Lower lobe of right lung (tissue), 2 donors: ENCODE data around the gene ADISSP. TPM values are rescaled to one million over a fixed set of nuclear protein-coding genes. Genes with fewer than 3 reads are reported as not detected.

Experiments used
- ATAC-seq, 2 donors: fragments of 200-7000 bp; cut with Tn5 transposase; one replicate each; pipeline ENCODE4 v1.9.1; 2020 to 2022; ENCODE audit warnings: mild to moderate bottlenecking in 2 of 2, moderate library complexity in 2 of 2
- DNase-seq: peaks from one replicate; pipeline ENCODE4 v3.0.0-alpha.2; 2020
- H3K27ac ChIP-seq: fragments of 200-600 bp; one replicate; pipeline ENCODE4 v1.8.0; 2022
- H3K27me3 ChIP-seq: fragments of 200-600 bp; one replicate; pipeline ENCODE4 v1.8.0; 2022; ENCODE audit warnings: low read depth
- H3K36me3 ChIP-seq: fragments of 200-600 bp; one replicate; pipeline ENCODE4 v1.8.0; 2022; ENCODE audit warnings: mild to moderate bottlenecking
- H3K4me1 ChIP-seq: fragments of 200-600 bp; one replicate; pipeline ENCODE4 v1.8.0; 2022
- H3K4me3 ChIP-seq: fragments of 200-600 bp; one replicate; pipeline ENCODE4 v1.8.0; 2022; ENCODE audit warnings: mild to moderate bottlenecking
- H3K9me3 ChIP-seq: fragments of 200-600 bp; one replicate; pipeline ENCODE4 v1.8.0; 2022
- CTCF ChIP-seq: fragments of 200-600 bp; IDR thresholded peaks from one replicate; pipeline ENCODE4 v1.8.0; 2022; ENCODE audit warnings: antibody characterized with exemption, mild to moderate bottlenecking
- intact Hi-C: fragments of 100-400 bp; cut with DNase I; formaldehyde crosslinking; loops from one replicate; pipeline ENCODE4 v1.11.0; 2022
- total RNA-seq: library from RNA; stranded (reverse); fragmentation: NEBNext Ultra II Directional; extraction: Animal tissue kit (Norgen Biotek cat#: 25700); gene quantifications from one replicate; pipeline ENCODE4 v1.2.1, GENCODE V29; 2021
- donor health status: DM: no; HTN: yes; CAD: no; lungs with severe emphysema.

ADISSP gene
- total RNA-seq, 1 donor from 2014 or later, result 33.2 TPM

- DNase-seq (no peak), ATAC-seq (peak in 1 of 2 donors; percentile 2)
- H3K9me3 ChIP-seq, result no peaks in the 10 kb centered on the region
- intact Hi-C loops, result no loop called here
- TF ChIP-seq CTCF, result no peak
- H3K27ac ChIP-seq, result no peak overlapping the region
- peaks cover 7% of the 10 kb centered on the region for H3K27me3 ChIP-seq
- peak overlapping the region; percentile 62 for H3K4me3 ChIP-seq
- H3K36me3 ChIP-seq, result no peaks in the 10 kb centered on the region
- peaks cover 30% of the 10 kb centered on the region for H3K4me1 ChIP-seq
Measured at GRCh38 chr20:3777381-3777715, 9.8 kb upstream of the ADISSP start.

GRCh38 chr20:3775457-3776108 is 8.0 kb upstream of the ADISSP start:
- Histone ChIP-seq H3K36me3 (no peaks in the 10 kb centered on the region), H3K27ac (no peak overlapping the region), H3K9me3 (no peaks in the 10 kb centered on the region), H3K27me3 (peaks cover 7% of the 10 kb centered on the region), H3K4me3 (no peak overlapping the region), H3K4me1 (peaks cover 19% of the 10 kb centered on the region)
- TF ChIP-seq CTCF, result no peak
- no peak for ATAC-seq
- intact Hi-C loops, result no loop called here
- no peak for DNase-seq

- Histone ChIP-seq H3K9me3 (no peaks in the 10 kb centered on the region), H3K36me3 (no peaks in the 10 kb centered on the region), H3K4me1 (peaks cover 17% of the 10 kb centered on the region), H3K4me3 (no peak overlapping the region), H3K27me3 (no peaks in the 10 kb centered on the region), H3K27ac (no peak overlapping the region)
- DNase-seq, result no peak
- no peak for ATAC-seq
- TF ChIP-seq CTCF, result no peak
- intact Hi-C loops, result no loop called here
Measured at GRCh38 chr20:3771552-3772058, 4.1 kb upstream of the ADISSP start.

- DNase-seq (peak; percentile 84), ATAC-seq (peak; percentile 68 to 69)
- Histone ChIP-seq H3K4me3 (peak overlapping the region; percentile 65), H3K4me1 (peaks cover 45% of the 10 kb centered on the region), H3K27me3 (no peaks in the 10 kb centered on the region), H3K9me3 (no peaks in the 10 kb centered on the region), H3K27ac (peak overlapping the region; percentile 83), H3K36me3 (no peaks in the 10 kb centered on the region)
- peak; percentile 55 for TF ChIP-seq CTCF
- intact Hi-C loops, result no loop called here
Measured at GRCh38 chr20:3768342-3769130, 983 bp upstream of the ADISSP start.

- peak in 1 of 2 donors; percentile 2 for ATAC-seq
- intact Hi-C loops, result no loop called here
- peak; percentile 50 for DNase-seq
- no peak overlapping the region for H3K27ac ChIP-seq
- TF ChIP-seq CTCF, result no peak
- H3K9me3 ChIP-seq, result no peaks in the 10 kb centered on the region
- peaks cover 49% of the 10 kb centered on the region for H3K4me1 ChIP-seq
- H3K36me3 ChIP-seq, result peaks cover under 1% of the 10 kb centered on the region
- H3K4me3 ChIP-seq, result peak overlapping the region; percentile 65
- H3K27me3 ChIP-seq, result no peaks in the 10 kb centered on the region
Measured at GRCh38 chr20:3767110-3767426, 485 bp downstream of the ADISSP start.
